NAMALWA (cell line): ENCODE measurements around the gene KIAA2012.
A peak's percentile ranks its signal among the peaks of the same experiment; 100 is the strongest.
"Not testable (repeated sequence)": the region's sequence is repeated elsewhere in the genome, so short reads cannot be mapped to it uniquely, and the experiment has no call there.

Experiments
- DNase-seq: peaks from one replicate; pipeline ENCODE4 v3.0.0-alpha.2; 2015; ENCODE audit warnings: low spot score

KIAA2012 gene

DNA sequence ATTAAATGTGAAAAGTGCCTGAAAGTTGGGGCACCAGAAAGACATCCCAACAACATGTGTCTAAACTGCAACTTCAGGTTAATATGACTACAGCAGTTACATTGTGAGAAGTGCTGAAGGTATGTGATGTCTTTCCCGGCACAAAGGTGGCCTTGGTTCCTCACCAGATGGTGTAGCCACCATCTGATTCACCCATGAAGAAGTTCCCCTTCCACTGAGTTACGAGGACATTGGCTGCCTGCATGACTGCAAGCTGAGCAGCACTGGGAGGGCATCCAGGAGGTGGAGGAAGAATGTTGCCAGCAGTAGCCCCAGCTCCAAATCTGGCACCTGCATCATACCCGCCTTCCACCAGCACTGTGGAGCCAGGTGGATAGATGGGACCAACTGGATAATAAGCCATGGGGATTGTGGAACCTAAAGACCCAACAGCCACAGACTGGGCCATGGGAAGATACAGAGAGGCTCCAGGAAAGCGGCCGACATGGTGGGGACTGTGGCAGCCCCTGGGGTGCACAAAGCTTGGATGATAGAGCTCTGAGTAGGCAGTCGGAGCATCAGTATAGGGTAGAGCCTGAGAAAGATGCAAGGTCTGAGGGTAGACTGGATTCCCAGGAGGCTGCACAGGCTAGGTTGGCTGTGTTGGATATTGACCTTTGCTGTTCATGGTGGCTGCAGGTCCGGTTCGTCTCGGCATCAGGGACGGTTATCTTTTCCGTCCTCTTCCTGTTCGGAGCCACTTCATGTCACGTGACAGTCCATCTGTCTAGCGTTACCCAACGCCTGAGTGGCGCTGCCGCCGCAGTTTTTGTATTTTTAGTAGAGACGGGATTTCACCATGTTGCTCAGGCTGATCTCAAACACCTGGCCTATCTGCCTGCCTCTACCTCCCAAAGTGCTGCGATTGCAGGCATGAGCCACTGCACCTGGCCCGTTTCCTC is 128.4 kb downstream of the KIAA2012 start:
- no peak for DNase-seq

- no peak for DNase-seq
Observed at GRCh38 chr2:202203348-202203747, 130.3 kb downstream of the KIAA2012 start.

DNA sequence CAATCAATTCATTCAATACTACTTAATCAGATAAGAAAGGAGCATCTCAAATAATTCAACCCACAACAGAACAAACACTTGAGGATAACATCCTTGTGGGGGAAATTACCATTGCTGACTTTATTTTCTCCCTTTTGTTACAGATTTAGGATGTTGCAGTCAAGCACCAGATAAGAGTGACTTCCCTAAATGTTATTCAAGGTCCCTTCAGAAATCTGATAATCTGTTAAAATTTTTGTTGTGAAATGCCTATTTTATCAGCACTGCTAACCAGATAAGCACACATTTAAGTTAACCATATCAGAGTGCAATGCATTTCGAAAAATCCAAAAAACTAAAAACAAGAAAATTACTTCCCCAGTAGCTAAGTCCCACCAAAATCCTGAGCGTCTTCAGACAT is 131.8 kb downstream of the KIAA2012 start:
- DNase-seq: no peak

- no peak for DNase-seq
Observed at GRCh38 chr2:202208526-202208925, 135.5 kb downstream of the KIAA2012 start.

GRCh38 chr2:202215179-202215578 is 142.1 kb downstream of the KIAA2012 start:
- DNase-seq: no peak

DNA sequence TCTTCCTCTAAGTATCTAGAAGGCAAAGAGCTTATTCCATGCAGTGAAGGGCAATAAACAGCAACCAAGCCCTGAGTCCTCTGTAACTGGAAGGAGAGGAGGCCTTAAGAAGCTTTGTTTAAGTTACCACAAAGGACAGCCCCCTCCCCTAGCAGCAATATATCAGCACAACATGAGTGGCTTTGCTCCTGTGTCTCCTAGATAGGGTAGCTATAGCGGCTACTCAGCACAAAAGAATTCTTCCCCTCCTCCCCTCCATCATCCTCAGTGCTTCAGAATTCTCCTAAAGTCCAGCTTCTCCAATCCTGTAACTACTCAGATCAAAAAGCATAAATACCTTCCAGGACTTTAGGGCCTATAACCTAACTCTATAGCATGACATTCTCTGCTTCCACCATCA is 148.8 kb downstream of the KIAA2012 start:
- no peak for DNase-seq

- DNase-seq: peak; percentile 49
Observed at GRCh38 chr2:202237787-202238233, 164.8 kb downstream of the KIAA2012 start.

DNA sequence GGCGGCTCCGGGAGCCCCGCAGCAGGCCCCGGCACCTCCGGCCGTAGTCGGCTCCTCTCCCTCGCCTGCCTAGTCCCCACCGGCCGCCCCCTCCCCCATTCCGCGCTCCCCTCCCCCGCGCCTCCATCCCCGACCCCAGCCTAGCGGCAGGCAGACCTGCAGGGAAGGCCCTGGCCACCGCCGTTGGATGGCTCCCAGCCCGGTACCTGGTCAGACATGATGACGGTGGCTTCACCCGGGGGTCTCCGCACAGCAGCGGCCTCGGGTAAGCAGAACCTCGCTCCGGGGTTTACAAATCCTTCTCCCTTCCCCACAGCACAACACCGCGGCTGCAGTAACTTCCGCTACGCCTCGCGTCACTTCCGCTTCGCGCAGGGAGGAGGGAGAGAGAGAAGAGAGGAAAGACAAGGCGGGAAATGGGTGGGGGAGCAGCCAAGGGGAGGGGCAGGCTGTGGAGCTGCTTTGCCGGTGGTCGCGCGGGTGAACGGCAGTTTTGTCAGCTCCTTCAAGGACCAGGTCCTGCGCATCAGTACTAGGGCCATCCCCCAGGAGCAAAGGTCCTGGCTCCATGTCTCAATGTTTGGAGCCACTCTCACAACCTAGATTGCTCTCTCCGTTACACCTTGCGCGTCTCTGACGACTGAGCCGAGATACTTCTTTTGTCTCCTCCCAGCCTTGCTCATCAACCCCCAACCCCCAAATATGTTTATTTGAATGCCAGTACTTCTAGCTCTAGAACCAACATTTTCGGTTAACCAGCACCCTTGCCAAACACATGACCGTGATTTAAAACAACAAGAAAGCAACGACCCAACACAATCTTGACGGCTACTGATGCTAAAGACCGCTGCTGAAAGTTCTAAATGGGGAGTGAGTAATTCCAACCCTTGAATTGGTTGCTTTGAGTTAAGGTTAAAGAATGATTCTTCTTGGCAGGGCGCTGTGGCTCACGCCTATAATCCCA is 165.5 kb downstream of the KIAA2012 start, which contains the start of gene SUMO1:
SUMO1 (minus strand) TSS at position 364 of the 964 bp plus-strand sequence; CDS start at position 218, 146 bp downstream.
- peak; percentile 97 for DNase-seq

GRCh38 chr2:202247710-202248109 is 174.7 kb downstream of the KIAA2012 start:
- DNase-seq: not testable (repeated sequence)

- no peak for DNase-seq
Observed at GRCh38 chr2:202249521-202250253, 176.6 kb downstream of the KIAA2012 start.

DNA sequence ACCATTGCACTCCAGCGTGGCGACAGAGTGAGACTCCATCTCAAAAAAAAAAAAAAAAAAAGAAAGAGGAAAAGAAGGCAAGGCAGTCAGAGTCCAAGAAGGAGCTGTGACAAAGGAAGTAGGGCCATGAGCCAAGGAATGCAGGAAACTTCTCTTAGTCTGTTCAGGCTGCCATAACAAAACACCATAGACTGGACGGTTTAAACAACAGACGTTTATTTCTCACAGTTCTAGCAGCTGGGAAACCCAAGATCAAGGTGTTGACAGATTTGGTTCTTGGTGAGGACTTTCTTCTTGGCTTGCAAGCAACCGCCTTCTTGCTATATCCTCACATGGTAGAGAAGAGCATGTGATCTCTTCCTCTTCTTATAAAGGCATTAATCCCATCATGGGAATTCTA is 178.4 kb downstream of the KIAA2012 start:
- DNase-seq: no peak
